ENCODE results near the gene CRKL.

CRKL gene

DNA sequence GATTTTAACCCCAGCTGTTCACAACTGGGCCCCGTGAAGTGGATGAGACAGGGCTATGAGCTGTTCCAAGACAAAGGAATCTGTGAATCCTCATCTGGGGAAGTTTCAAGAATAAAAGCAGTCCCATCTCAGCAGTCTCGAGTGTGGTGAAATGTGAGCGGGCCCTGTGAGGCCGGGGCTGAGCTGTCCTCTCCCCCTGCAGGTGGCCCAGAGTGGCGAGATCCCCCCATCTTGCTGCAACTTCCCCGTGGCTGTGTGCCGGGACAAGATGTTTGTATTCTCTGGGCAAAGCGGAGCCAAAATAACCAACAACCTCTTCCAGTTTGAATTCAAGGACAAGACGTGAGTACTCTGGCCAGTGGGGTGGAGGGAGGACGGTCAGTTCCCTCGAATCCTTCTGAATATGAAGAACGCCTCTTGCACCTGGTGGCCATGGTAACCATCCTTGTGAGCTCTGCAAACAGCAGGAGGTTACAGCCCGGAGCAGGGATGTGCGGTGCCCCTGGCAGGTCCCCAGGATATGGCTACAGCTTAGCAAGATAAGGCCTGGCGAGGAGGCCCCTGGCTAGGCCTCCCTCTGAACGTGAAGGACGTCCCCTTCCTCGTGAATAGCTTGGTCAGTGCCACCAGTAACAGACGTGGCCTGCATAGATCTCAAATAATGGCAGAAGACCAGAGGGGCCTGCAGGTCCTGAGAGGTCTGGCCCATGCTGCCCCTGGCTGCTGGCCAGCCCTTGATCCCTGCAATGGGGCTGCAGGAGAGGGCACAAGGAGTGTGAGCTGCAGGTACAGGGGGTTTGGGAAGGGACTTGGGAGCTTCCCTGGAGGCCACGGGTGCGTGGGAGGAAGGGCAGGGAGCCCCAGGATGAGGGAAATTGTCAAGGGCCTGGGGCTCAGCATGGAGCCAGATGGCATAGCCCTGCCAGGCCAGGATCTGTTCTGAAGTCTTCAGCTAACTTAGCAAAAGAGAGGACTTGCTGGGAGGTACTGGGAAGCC lies 73.3 kb downstream of the CRKL start:
- Histone ChIP-seq H3K79me2 (ENCODE audit: control insufficient read depth, insufficient read depth, low read length) (no peaks in the 10 kb centered on the region), H3K4me3 (ENCODE audit: low read length) (no peak overlapping the region), H3K27me3 (ENCODE audit: insufficient read depth, low read length, poor library complexity) (no peaks in the 10 kb centered on the region), H2BK120ac (ENCODE audit: low read depth, low read length) (no peak overlapping the region), H3K4ac (ENCODE audit: low read depth, low read length) (no peak overlapping the region), H2BK15ac (replicated peaks; ENCODE audit: low read depth) (no peak overlapping the region), H4K8ac (ENCODE audit: low read depth, low read length) (no peak overlapping the region), H3K27ac (ENCODE audit: low read depth, low read length) (no peak overlapping the region), H3K4me1 (ENCODE audit: control insufficient read depth, low read depth, low read length) (no peaks in the 10 kb centered on the region), H3K23ac (ENCODE audit: low read length) (no peak overlapping the region), H2AK5ac (ENCODE audit: low read length) (no peak overlapping the region), H3K9ac (ENCODE audit: low read length) (no peak overlapping the region), H4K5ac (ENCODE audit: low read length) (no peak overlapping the region), H3K56ac (ENCODE audit: low read length) (no peak overlapping the region), H2BK5ac (ENCODE audit: low read length) (no peak overlapping the region), H3K4me2 (ENCODE audit: low read length) (no peak overlapping the region), H3K79me1 (ENCODE audit: low read length) (no peaks in the 10 kb centered on the region), H3K36me3 (ENCODE audit: control insufficient read depth, insufficient read depth, low read length) (peaks cover 2% of the 10 kb centered on the region), H3K18ac (ENCODE audit: low read length) (no peak overlapping the region)
- WGBS (ENCODE audit: extremely low coverage, insufficient coverage, low lambda C conversion rate), result no CpG with 5 or more reads among the region's 21 CpGs
- no peak for DNase-seq

DNA sequence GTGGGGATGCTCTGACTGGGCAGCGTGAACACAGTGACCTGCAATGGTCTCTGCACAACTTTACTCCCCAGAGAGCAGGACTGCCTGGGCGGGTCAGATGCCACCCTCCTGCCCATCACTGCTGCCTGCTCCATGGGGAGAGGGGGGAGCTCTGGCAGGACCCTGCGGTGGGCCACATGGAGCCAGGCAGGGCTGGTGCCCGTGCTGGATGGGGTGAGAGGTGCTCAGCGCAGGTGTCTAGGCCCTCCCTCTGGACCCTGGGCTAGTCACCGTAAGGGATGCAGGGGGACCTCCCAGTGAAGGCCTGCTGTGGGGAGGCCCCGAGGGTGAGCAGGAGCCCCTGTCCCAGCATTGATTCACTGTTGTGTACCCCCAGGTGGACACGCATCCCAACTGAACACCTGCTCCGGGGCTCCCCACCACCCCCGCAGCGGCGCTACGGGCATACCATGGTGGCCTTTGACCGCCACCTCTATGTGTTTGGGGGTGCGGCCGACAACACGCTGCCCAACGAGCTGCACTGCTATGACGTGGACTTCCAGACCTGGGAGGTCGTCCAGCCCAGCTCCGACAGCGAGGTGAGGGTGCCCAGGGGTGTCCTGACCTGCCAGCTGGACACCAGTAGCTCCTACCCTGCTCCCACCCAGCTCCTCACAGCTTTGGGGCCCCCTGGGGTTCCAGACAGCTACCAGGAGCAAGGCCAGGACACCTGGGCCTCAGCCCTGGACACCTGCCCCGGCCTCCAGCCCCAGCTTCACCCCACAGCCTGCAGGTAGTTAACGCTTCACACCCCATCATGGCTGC lies 74.2 kb downstream of the CRKL start:
- Histone ChIP-seq H3K27ac (ENCODE audit: low read depth, low read length) (no peak overlapping the region), H4K8ac (ENCODE audit: low read depth, low read length) (no peak overlapping the region), H4K5ac (ENCODE audit: low read length) (no peak overlapping the region), H3K27me3 (ENCODE audit: insufficient read depth, low read length, poor library complexity) (no peaks in the 10 kb centered on the region), H2BK15ac (replicated peaks; ENCODE audit: low read depth) (no peak overlapping the region), H3K79me1 (ENCODE audit: low read length) (no peaks in the 10 kb centered on the region), H3K56ac (ENCODE audit: low read length) (no peak overlapping the region), H2BK5ac (ENCODE audit: low read length) (no peak overlapping the region), H3K18ac (ENCODE audit: low read length) (no peak overlapping the region), H3K79me2 (ENCODE audit: control insufficient read depth, insufficient read depth, low read length) (no peaks in the 10 kb centered on the region), H2BK120ac (ENCODE audit: low read depth, low read length) (no peak overlapping the region), H3K9ac (ENCODE audit: low read length) (no peak overlapping the region), H3K23ac (ENCODE audit: low read length) (no peak overlapping the region), H3K4ac (ENCODE audit: low read depth, low read length) (no peak overlapping the region), H3K4me2 (ENCODE audit: low read length) (no peak overlapping the region), H3K4me1 (ENCODE audit: control insufficient read depth, low read depth, low read length) (no peaks in the 10 kb centered on the region), H3K4me3 (ENCODE audit: low read length) (no peak overlapping the region), H2AK5ac (ENCODE audit: low read length) (no peak overlapping the region), H3K36me3 (ENCODE audit: control insufficient read depth, insufficient read depth, low read length) (peaks cover 2% of the 10 kb centered on the region)
- WGBS (ENCODE audit: extremely low coverage, insufficient coverage, low lambda C conversion rate), result no CpG with 5 or more reads among the region's 24 CpGs
- DNase-seq, result no peak

GRCh38 chr22:20992056-20992442 lies 74.8 kb downstream of the CRKL start:
- H3K36me3 ChIP-seq (ENCODE audit: control insufficient read depth, insufficient read depth, low read length), result peaks cover 2% of the 10 kb centered on the region
- no peak overlapping the region for H2AK5ac ChIP-seq (ENCODE audit: low read length)
- H3K23ac ChIP-seq (ENCODE audit: low read length), result no peak overlapping the region
- H3K4me1 ChIP-seq (ENCODE audit: control insufficient read depth, low read depth, low read length), result no peaks in the 10 kb centered on the region
- H2BK120ac ChIP-seq (ENCODE audit: low read depth, low read length), result no peak overlapping the region
- H2BK5ac ChIP-seq (ENCODE audit: low read length), result no peak overlapping the region
- no peak overlapping the region for H4K8ac ChIP-seq (ENCODE audit: low read depth, low read length)
- H3K4me3 ChIP-seq (ENCODE audit: low read length), result no peak overlapping the region
- no peak overlapping the region for H3K4ac ChIP-seq (ENCODE audit: low read depth, low read length)
- no peak overlapping the region for H3K9ac ChIP-seq (ENCODE audit: low read length)
- DNase-seq, result no peak
- no peak overlapping the region for H3K18ac ChIP-seq (ENCODE audit: low read length)
- H3K79me1 ChIP-seq (ENCODE audit: low read length), result no peaks in the 10 kb centered on the region
- no peak overlapping the region for H3K27ac ChIP-seq (ENCODE audit: low read depth, low read length)
- no peak overlapping the region for H3K4me2 ChIP-seq (ENCODE audit: low read length)
- no peak overlapping the region for H2BK15ac ChIP-seq (replicated peaks; ENCODE audit: low read depth)
- H3K27me3 ChIP-seq (ENCODE audit: insufficient read depth, low read length, poor library complexity), result no peaks in the 10 kb centered on the region
- H4K5ac ChIP-seq (ENCODE audit: low read length), result no peak overlapping the region
- no CpG with 5 or more reads among the region's 7 CpGs for WGBS (ENCODE audit: extremely low coverage, insufficient coverage, low lambda C conversion rate)
- no peak overlapping the region for H3K56ac ChIP-seq (ENCODE audit: low read length)
- no peaks in the 10 kb centered on the region for H3K79me2 ChIP-seq (ENCODE audit: control insufficient read depth, insufficient read depth, low read length)

DNA sequence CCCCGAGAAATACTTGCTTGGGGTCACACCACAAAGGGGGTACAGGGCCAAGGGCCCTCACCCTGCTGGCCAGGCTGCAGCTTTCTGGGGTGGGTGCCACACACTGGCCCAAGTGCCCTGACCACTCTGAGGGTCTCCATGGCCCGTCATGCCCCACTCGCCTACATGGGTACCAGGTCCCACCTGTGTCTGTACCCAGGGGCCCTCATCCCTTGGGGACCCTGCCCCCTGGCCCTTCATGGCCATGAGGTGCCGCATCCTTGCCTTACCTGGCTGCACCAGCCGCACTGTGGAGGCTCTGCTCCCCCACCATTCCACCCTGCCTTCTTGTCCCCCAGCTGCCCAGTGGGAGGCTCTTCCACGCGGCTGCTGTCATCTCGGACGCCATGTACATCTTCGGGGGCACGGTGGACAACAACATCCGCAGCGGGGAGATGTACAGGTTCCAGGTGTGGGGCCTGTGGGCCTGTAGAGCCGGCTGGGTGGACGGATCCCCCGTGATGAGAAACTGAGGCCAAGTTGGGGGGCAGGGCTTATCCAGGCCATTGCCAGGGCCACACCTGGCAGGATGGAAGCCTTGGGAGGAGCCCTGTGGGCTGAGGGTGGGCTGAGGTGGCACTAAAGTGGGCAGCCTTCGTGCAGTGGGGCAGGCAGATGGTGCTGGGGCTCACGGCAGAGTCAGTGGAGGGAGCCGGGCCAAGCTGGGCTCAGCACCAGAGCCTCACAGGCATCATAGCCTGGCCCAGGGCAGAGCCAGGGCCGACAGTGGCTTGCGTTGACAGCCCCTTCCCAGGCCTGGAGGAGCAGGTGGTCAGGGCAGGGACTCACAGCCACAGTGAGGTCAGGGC lies 75.5 kb downstream of the CRKL start:
- Histone ChIP-seq H3K79me1 (ENCODE audit: low read length) (no peaks in the 10 kb centered on the region), H3K56ac (ENCODE audit: low read length) (no peak overlapping the region), H3K79me2 (ENCODE audit: control insufficient read depth, insufficient read depth, low read length) (no peaks in the 10 kb centered on the region), H3K36me3 (ENCODE audit: control insufficient read depth, insufficient read depth, low read length) (peaks cover 2% of the 10 kb centered on the region), H4K8ac (ENCODE audit: low read depth, low read length) (no peak overlapping the region), H2BK15ac (replicated peaks; ENCODE audit: low read depth) (no peak overlapping the region), H2AK5ac (ENCODE audit: low read length) (no peak overlapping the region), H3K27ac (ENCODE audit: low read depth, low read length) (no peak overlapping the region), H3K27me3 (ENCODE audit: insufficient read depth, low read length, poor library complexity) (no peaks in the 10 kb centered on the region), H2BK5ac (ENCODE audit: low read length) (no peak overlapping the region), H3K4me3 (ENCODE audit: low read length) (no peak overlapping the region), H3K4me1 (ENCODE audit: control insufficient read depth, low read depth, low read length) (no peaks in the 10 kb centered on the region), H2BK120ac (ENCODE audit: low read depth, low read length) (no peak overlapping the region), H3K4ac (ENCODE audit: low read depth, low read length) (no peak overlapping the region), H3K18ac (ENCODE audit: low read length) (no peak overlapping the region), H3K4me2 (ENCODE audit: low read length) (no peak overlapping the region), H3K23ac (ENCODE audit: low read length) (no peak overlapping the region), H3K9ac (ENCODE audit: low read length) (no peak overlapping the region), H4K5ac (ENCODE audit: low read length) (no peak overlapping the region)
- WGBS (ENCODE audit: extremely low coverage, insufficient coverage, low lambda C conversion rate), result no CpG with 5 or more reads among the region's 21 CpGs
- no peak for DNase-seq

DNA sequence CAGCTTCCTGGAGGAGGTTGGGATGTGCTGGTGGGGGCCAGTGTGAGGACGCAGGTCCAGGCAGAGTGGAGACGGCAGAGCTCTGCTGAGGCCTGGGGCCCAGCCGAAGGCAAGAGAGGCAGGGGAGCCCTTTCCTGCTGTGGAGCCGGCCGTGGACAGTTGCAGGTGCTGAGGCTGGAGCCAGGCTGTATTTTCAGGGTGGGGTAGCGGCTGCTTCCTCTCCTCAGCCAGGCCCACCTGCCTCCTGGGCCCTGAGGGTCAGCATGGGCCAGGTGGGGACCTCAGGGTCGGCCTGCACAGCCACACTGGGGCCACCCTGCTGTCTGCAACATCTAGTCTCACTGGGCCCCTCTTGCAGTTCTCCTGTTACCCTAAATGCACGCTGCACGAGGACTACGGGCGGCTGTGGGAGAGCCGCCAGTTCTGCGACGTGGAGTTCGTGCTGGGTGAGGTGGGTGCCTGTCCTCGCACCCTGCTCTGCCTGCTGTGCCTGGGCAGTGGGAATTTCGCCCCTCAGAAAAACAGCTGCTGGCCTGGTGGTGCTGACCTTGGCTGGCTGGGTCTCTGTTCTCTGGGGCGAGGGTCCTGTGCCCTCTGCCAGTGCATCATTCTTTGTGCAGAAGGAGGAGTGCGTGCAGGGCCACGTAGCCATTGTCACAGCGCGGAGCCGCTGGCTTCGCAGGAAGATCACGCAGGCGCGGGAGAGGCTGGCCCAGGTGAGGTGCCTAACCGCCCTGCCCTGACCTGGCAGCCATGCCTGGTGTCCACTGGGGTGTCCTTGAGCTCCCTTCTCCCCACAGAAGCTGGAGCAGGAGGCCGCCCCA lies 76.3 kb downstream of the CRKL start:
- H3K23ac ChIP-seq (ENCODE audit: low read length), result no peak overlapping the region
- DNase-seq, result no peak
- no peaks in the 10 kb centered on the region for H3K79me2 ChIP-seq (ENCODE audit: control insufficient read depth, insufficient read depth, low read length)
- H3K27me3 ChIP-seq (ENCODE audit: insufficient read depth, low read length, poor library complexity), result no peaks in the 10 kb centered on the region
- no peak overlapping the region for H2AK5ac ChIP-seq (ENCODE audit: low read length)
- no peak overlapping the region for H2BK120ac ChIP-seq (ENCODE audit: low read depth, low read length)
- no peak overlapping the region for H3K9ac ChIP-seq (ENCODE audit: low read length)
- no peak overlapping the region for H3K4ac ChIP-seq (ENCODE audit: low read depth, low read length)
- no peaks in the 10 kb centered on the region for H3K4me1 ChIP-seq (ENCODE audit: control insufficient read depth, low read depth, low read length)
- peaks cover 2% of the 10 kb centered on the region for H3K36me3 ChIP-seq (ENCODE audit: control insufficient read depth, insufficient read depth, low read length)
- H2BK15ac ChIP-seq (replicated peaks; ENCODE audit: low read depth), result no peak overlapping the region
- H3K18ac ChIP-seq (ENCODE audit: low read length), result no peak overlapping the region
- no peak overlapping the region for H3K4me3 ChIP-seq (ENCODE audit: low read length)
- WGBS (ENCODE audit: extremely low coverage, insufficient coverage, low lambda C conversion rate), result no CpG with 5 or more reads among the region's 29 CpGs
- H3K79me1 ChIP-seq (ENCODE audit: low read length), result no peaks in the 10 kb centered on the region
- H4K8ac ChIP-seq (ENCODE audit: low read depth, low read length), result no peak overlapping the region
- H2BK5ac ChIP-seq (ENCODE audit: low read length), result no peak overlapping the region
- H3K4me2 ChIP-seq (ENCODE audit: low read length), result no peak overlapping the region
- H3K56ac ChIP-seq (ENCODE audit: low read length), result no peak overlapping the region
- no peak overlapping the region for H3K27ac ChIP-seq (ENCODE audit: low read depth, low read length)
- no peak overlapping the region for H4K5ac ChIP-seq (ENCODE audit: low read length)

Measured in mesendoderm (in vitro differentiated cells).